ENCODE data around the gene RRP9.
"Not testable (repeated sequence)": the region's sequence is repeated elsewhere in the genome, so short reads cannot be mapped to it uniquely, and the experiment has no call there.

The RRP9 gene

GRCh38 chr3:51941798-51942602 lies at the start of gene RRP9, which contains the start of gene PARP3:
TSS of gene RRP9 (minus strand) at chr3:51941904. CDS start at chr3:51941867, 37 bp downstream.
TSS of gene PARP3 (plus strand) at chr3:51942363. CDS start at chr3:51943356, 993 bp downstream.
- DNase-seq: peak; percentile 100

GRCh38 chr3:51990501-51990971 lies 48.8 kb upstream of the RRP9 start:
- not testable (repeated sequence) for DNase-seq

GRCh38 chr3:51988286-51989146 lies 46.8 kb upstream of the RRP9 start:
- DNase-seq: no peak

- no peak for DNase-seq
Measured at GRCh38 chr3:51987568-51987967, 45.9 kb upstream of the RRP9 start.

GRCh38 chr3:51986010-51986947 lies 44.6 kb upstream of the RRP9 start:
- DNase-seq: no peak

- no peak for DNase-seq
Measured at GRCh38 chr3:51985063-51985462, 43.4 kb upstream of the RRP9 start.

GRCh38 chr3:51984269-51984647 lies 42.6 kb upstream of the RRP9 start:
- no peak for DNase-seq

GRCh38 chr3:51983578-51984268 lies 42.0 kb upstream of the RRP9 start:
- no peak for DNase-seq

GRCh38 chr3:51982838-51983577 lies 41.3 kb upstream of the RRP9 start, which contains the start of gene ACY1:
TSS of gene ACY1 (plus strand) at chr3:51983535. CDS start at chr3:51984065, 530 bp downstream.
- peak; percentile 87 for DNase-seq

- DNase-seq: peak; percentile 55
Measured at GRCh38 chr3:51982352-51982837, 40.7 kb upstream of the RRP9 start.

- no peak for DNase-seq
Measured at GRCh38 chr3:51980253-51980652, 38.5 kb upstream of the RRP9 start.

- DNase-seq: no peak
Measured at GRCh38 chr3:51978143-51978502, 36.4 kb upstream of the RRP9 start.

- DNase-seq: peak; percentile 46
Measured at GRCh38 chr3:51977446-51978142, 35.9 kb upstream of the RRP9 start.

- peak; percentile 49 for DNase-seq
Measured at GRCh38 chr3:51975852-51976549, 34.3 kb upstream of the RRP9 start.

- DNase-seq: peak; percentile 80
Measured at GRCh38 chr3:51974963-51975851, 33.5 kb upstream of the RRP9 start, which contains the start of gene ABHD14A. TSS of gene ABHD14A (plus strand) at chr3:51975064. CDS start at chr3:51975136, 72 bp downstream.

- DNase-seq: peak; percentile 38
Measured at GRCh38 chr3:51974277-51974962, 32.7 kb upstream of the RRP9 start.

GRCh38 chr3:51971350-51971749 lies 29.6 kb upstream of the RRP9 start:
- no peak for DNase-seq

All from activated CD4-positive, alpha-beta T cell treated with anti-CD3 and anti-CD28 coated beads, Interleukin-2, Interleukin-6, amounts not matched to agents 100 ng/mL and 50 ng/mL, durations not matched to agents 16 hours and 8 hours (primary cell).